IMR-90 (cell line): Measurements from ENCODE around the gene EVX1. TPM values are rescaled to one million over a fixed set of nuclear protein-coding genes. Genes with fewer than 3 reads are reported as not detected.

Experiments
- ATAC-seq: fragments of 200-7000 bp; cut with Tn5 transposase; 2 replicates; pipeline ENCODE4 v1.9.1; 2020; ENCODE audit warnings: low read depth, mild to moderate bottlenecking, moderate library complexity
- BruUV-seq: library from RNA; stranded (reverse); fragments of 400-500 nt; replicated peaks from 2 replicates; lab custom pipeline; 2021; lab: Mats Ljungman, UMichigan
- CTCF ChIA-PET: fragments of 300-600 bp; formaldehyde crosslinking; extraction: SDS; loops from one replicate; lab custom pipeline; 2021; ENCODE audit warnings: antibody characterized with exemption; lab: Yijun Ruan, JAX
- POLR2A ChIA-PET: fragments of 300-600 bp; sonication (Branson Sonifier 250); formaldehyde crosslinking; loops from one replicate; lab custom pipeline; 2022; ENCODE audit warnings: antibody characterized with exemption; ENCODE audit not compliant: unreplicated experiment; lab: Charles Lee
- DNase-seq: peaks from one replicate; pipeline ENCODE4 v3.0.0; 2013
- H2AFZ ChIP-seq: replicated peaks from 2 replicates; pipeline ENCODE3; 2013; ENCODE audit warnings: low read length, mild to moderate bottlenecking; ENCODE audit not compliant: poor library complexity
- H2AK5ac ChIP-seq: 2 replicates; pipeline ENCODE4 v1.6.1; 2013; ENCODE audit warnings: low read depth, low read length, inconsistent platforms
- H2AK9ac ChIP-seq: replicated peaks from 2 replicates; pipeline ENCODE3; 2013; ENCODE audit warnings: mild to moderate bottlenecking, low read depth, low read length, moderate library complexity; ENCODE audit not compliant: poor library complexity
- H2BK120ac ChIP-seq: 2 replicates; pipeline ENCODE4 v1.6.1; 2013; ENCODE audit warnings: low read depth, low read length, inconsistent platforms
- H2BK15ac ChIP-seq: 3 replicates; pipeline ENCODE4 v1.6.1; 2013; ENCODE audit warnings: low read depth, low read length, inconsistent platforms
- H2BK20ac ChIP-seq: 2 replicates; pipeline ENCODE4 v1.6.1; 2013; ENCODE audit warnings: low read depth, mild to moderate bottlenecking, inconsistent platforms, low read length, moderate library complexity
- H2BK5ac ChIP-seq: 2 replicates; pipeline ENCODE4 v1.6.1; 2013; ENCODE audit warnings: mild to moderate bottlenecking, low read depth, low read length, inconsistent platforms; ENCODE audit not compliant: poor library complexity, severe bottlenecking
- H3K14ac ChIP-seq: replicated peaks from 2 replicates; pipeline ENCODE4 v1.6.1; 2013; ENCODE audit warnings: low read depth, low read length, inconsistent platforms
- H3K18ac ChIP-seq: 2 replicates; pipeline ENCODE4 v1.6.1; 2013; ENCODE audit warnings: low read depth, low read length, control low read depth
- H3K23ac ChIP-seq: 2 replicates; pipeline ENCODE4 v1.6.1; 2013; ENCODE audit warnings: low read depth, low read length, inconsistent platforms
- H3K27ac ChIP-seq: 2 replicates; pipeline ENCODE4 v1.5.1; 2013; ENCODE audit warnings: mild to moderate bottlenecking, control low read depth, low read length; ENCODE audit not compliant: insufficient read depth
- H3K27me3 ChIP-seq: 2 replicates; pipeline ENCODE4 v1.6.1; 2013; ENCODE audit warnings: low read length; ENCODE audit not compliant: control insufficient read depth, insufficient read depth
- H3K36me3 ChIP-seq: 2 replicates; pipeline ENCODE4 v1.6.1; 2013; ENCODE audit warnings: low read length, mixed read lengths; ENCODE audit not compliant: control insufficient read depth, insufficient read depth
- H3K4ac ChIP-seq: 2 replicates; pipeline ENCODE4 v1.6.1; 2013; ENCODE audit warnings: low read depth, low read length, inconsistent platforms
- H3K4me1 ChIP-seq: 2 replicates; pipeline ENCODE4 v1.6.1; 2013; ENCODE audit warnings: low read length, mixed read lengths; ENCODE audit not compliant: control insufficient read depth, insufficient read depth
- H3K4me2 ChIP-seq: 2 replicates; pipeline ENCODE4 v1.6.1; 2013; ENCODE audit warnings: low read depth, mild to moderate bottlenecking, control low read depth, low read length, moderate library complexity
- H3K4me3 ChIP-seq: 2 replicates; pipeline ENCODE4 v1.5.1; 2013; ENCODE audit warnings: low read depth, mild to moderate bottlenecking, control low read depth, low read length, moderate library complexity; ENCODE audit not compliant: insufficient read depth
- H3K56ac ChIP-seq: 2 replicates; pipeline ENCODE4 v1.6.1; 2013; ENCODE audit warnings: low read length, inconsistent platforms; ENCODE audit not compliant: insufficient read depth; ENCODE audit errors: extremely low read depth
- H3K79me1 ChIP-seq, 2 experiments: 2 replicates each; pipeline ENCODE4 v1.6.1; 2013; ENCODE audit warnings: low read length in 2 of 2, inconsistent platforms in 1 of 2, low read depth in 1 of 2
- H3K9ac ChIP-seq: 2 replicates; pipeline ENCODE4 v1.6.1; 2013; ENCODE audit warnings: low read depth, low read length, control low read depth
- H3K9me1 ChIP-seq: 2 replicates; pipeline ENCODE4 v1.6.1; 2013; ENCODE audit warnings: low read length, inconsistent platforms; ENCODE audit not compliant: insufficient read depth
- H3K9me3 ChIP-seq: 2 replicates; pipeline ENCODE4 v1.6.1; 2013; ENCODE audit warnings: low read length; ENCODE audit not compliant: control insufficient read depth, insufficient read depth
- H4K20me1 ChIP-seq: 2 replicates; pipeline ENCODE4 v1.6.1; 2013; ENCODE audit warnings: low read length, inconsistent platforms; ENCODE audit not compliant: insufficient read depth
- H4K5ac ChIP-seq: 2 replicates; pipeline ENCODE4 v1.6.1; 2013; ENCODE audit warnings: mild to moderate bottlenecking, low read depth, low read length, control low read depth
- H4K8ac ChIP-seq, 2 experiments: 2 replicates each; pipeline ENCODE4 v1.6.1; 2013; ENCODE audit warnings: low read depth in 2 of 2, low read length in 2 of 2, control low read depth in 1 of 2, inconsistent platforms in 1 of 2
- H4K91ac ChIP-seq: 2 replicates; pipeline ENCODE4 v1.6.1; 2013; ENCODE audit warnings: low read depth, low read length, inconsistent platforms; ENCODE audit not compliant: insufficient read depth
- CHD1 ChIP-seq: IDR thresholded peaks from 2 replicates; pipeline ENCODE4 v1.6.1; 2012; ENCODE audit warnings: low read depth, low read length, improper control_type of control experiment
- MAFK ChIP-seq: IDR thresholded peaks from 2 replicates; pipeline ENCODE4 v1.6.1; 2012; ENCODE audit warnings: low read depth, low read length, improper control_type of control experiment
- WGBS, 2 experiments: methylation state at CpG; one replicate each; pipeline versions ENCODE4 v1.1.5 to v1.1.7; 2013; ENCODE audit warnings: missing lambda C conversion rate in 2 of 2; ENCODE audit not compliant: insufficient read length in 1 of 2; ENCODE audit errors: extremely low coverage in 2 of 2; 5-methylcytosine and 5-hydroxymethylcytosine counted together
- dilution Hi-C: fragments of 300-500 bp; cut with HindIII; formaldehyde crosslinking; loops from one replicate; pipeline ENCODE4 v1.14.3; 2018; ENCODE audit warnings: low sequenced_read_pairs; ENCODE audit not compliant: unreplicated experiment
- in situ Hi-C: fragments of 300-500 bp; cut with MboI; formaldehyde crosslinking; loops from 3 replicates; pipeline ENCODE4 v1.14.3; 2019; ENCODE audit warnings: low sequenced_read_pairs, inconsistent platforms, mixed read lengths
- intact Hi-C: fragments of 100-400 bp; cut with micrococcal nuclease; formaldehyde crosslinking; loops from 2 replicates; pipeline ENCODE4 v1.10.0; 2022
- polyA plus RNA-seq, 3 experiments: library from polyadenylated mRNA; depleted of rRNA; stranded (reverse); fragments of >200 nt; gene quantifications; 2 replicates each; pipeline ENCODE4 v1.2.3, GENCODE V29; 2012; ENCODE audit warnings: low replicate concordance in 1 of 3
- total RNA-seq: library from RNA; depleted of rRNA; stranded (reverse); fragments of >200 nt; gene quantifications from 2 replicates; pipeline ENCODE4 v1.2.3, GENCODE V29; 2012

Gene EVX1
- total and polyA plus RNA-seq, 2 of the 4 experiments (the other 2 are of a cell fraction) = not detected

DNA sequence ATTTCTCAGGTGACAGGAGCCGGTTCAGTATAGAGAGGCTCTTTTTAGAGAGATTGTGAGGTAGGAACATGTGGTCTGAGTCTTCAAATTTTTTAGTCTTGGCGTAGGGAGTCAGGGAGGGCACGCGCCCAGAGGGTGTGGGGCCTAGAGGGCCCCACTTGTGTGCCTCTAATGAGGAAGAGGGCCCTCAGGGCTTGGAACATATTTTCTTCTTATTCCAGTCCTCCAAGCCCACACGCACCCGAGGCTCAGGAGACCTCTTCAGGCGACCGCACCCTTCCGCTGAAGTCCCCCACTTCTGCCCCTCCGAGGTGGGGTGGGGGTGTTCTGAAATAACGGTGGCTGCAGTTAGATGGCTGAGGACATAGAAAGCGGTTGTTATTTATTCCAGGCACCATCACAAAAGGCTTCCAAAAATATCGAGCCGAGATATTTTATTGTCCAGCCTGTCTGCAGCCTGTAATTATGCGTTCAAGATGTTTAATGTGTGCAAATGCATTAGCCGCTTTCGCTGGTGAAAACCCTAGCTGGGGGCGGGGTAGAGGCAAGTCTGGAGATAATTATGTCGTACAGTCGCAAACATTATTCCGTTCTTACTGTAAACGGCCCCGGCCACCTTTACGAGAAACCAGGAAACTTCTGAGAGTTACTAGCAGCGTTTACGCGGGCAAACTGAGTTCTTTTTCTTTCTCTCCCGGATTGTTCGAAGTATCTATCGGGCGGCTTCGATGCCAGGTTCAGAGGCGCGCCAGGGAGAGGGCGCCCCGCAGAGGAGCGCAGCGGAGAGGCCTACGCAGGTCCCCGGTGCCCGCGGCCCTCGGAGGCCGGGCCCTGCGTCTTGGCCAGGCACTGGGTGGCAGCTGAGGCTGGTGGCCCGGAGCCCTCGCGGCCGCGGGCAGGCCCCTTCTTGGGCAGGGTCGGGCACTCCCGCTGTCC is 29.8 kb upstream of the EVX1 start:
- Histone ChIP-seq H3K56ac (no peak overlapping the region), H3K4me2 (no peak overlapping the region), H3K27ac (no peak overlapping the region), H4K20me1 (no peaks in the 10 kb centered on the region), H3K79me1 (no peaks in the 10 kb centered on the region), H4K8ac (no peak overlapping the region), H3K9ac (no peak overlapping the region), H2AK5ac (no peak overlapping the region), H3K14ac (no peak overlapping the region), H4K5ac (no peak overlapping the region), H4K91ac (no peak overlapping the region), H2BK15ac (no peak overlapping the region), H3K9me1 (no peaks in the 10 kb centered on the region), H2BK120ac (no peak overlapping the region), H2AK9ac (no peak overlapping the region), H3K4me3 (no peak overlapping the region), H3K4me1 (no peaks in the 10 kb centered on the region), H2BK5ac (no peak overlapping the region), H3K18ac (no peak overlapping the region), H2BK20ac (no peak overlapping the region), H3K23ac (no peak overlapping the region), H3K4ac (no peak overlapping the region), H3K36me3 (no peaks in the 10 kb centered on the region), H3K9me3 (no peaks in the 10 kb centered on the region), H3K27me3 (peaks cover 96% of the 10 kb centered on the region), H2AFZ (no peak overlapping the region)
- ChIA-PET POLR2A (no interaction called here), CTCF (no interaction called here)
- no peak for TF ChIP-seq CHD1
- TF ChIP-seq MAFK = no peak
- in situ Hi-C loops = no loop called here
- DNase-seq (no peak), ATAC-seq (no peak)
- dilution Hi-C loops = no loop called here
- WGBS, 2 experiments = 4% methylated on average over 20 of the region's 52 CpGs; no CpG with 5 or more reads in 1 of the 2 experiments
- no TSS peak for BruUV-seq
- intact Hi-C loops = loop anchor here (5.0 kb wide), 3 partner anchors 450 to 810 kb away; partner anchors contain the start of gene HIBADH
